HuH-7.5 (cell line): Measurements from ENCODE around the gene TAS2R41.
"Not testable (repeated sequence)": the region's sequence is repeated elsewhere in the genome, so short reads cannot be mapped to it uniquely, and the experiment has no call there.

Source experiments
- DNase-seq: peaks from one replicate; pipeline ENCODE4 v3.0.0; 2011; ENCODE audit warnings: low spot score

The TAS2R41 gene

GRCh38 chr7:143456992-143457793, 20.5 kb upstream of the TAS2R41 start:
- DNase-seq, result no peak

GRCh38 chr7:143458263-143458662, 19.4 kb upstream of the TAS2R41 start:
- no peak for DNase-seq

GRCh38 chr7:143458681-143459080, 19.0 kb upstream of the TAS2R41 start:
- DNase-seq, result no peak

GRCh38 chr7:143459359-143459758, 18.3 kb upstream of the TAS2R41 start:
- no peak for DNase-seq

- no peak for DNase-seq
Measured at GRCh38 chr7:143460271-143460979, 17.2 kb upstream of the TAS2R41 start.

- no peak for DNase-seq
Measured at GRCh38 chr7:143462045-143462444, 15.6 kb upstream of the TAS2R41 start.

- DNase-seq, result no peak
Measured at GRCh38 chr7:143463556-143463955, 14.1 kb upstream of the TAS2R41 start.

GRCh38 chr7:143463957-143464356, 13.7 kb upstream of the TAS2R41 start:
- DNase-seq, result no peak

- DNase-seq, result no peak
Measured at GRCh38 chr7:143467724-143468123, 9.9 kb upstream of the TAS2R41 start.

GRCh38 chr7:143472071-143472689, 5.5 kb upstream of the TAS2R41 start:
- DNase-seq, result not testable (repeated sequence)

- DNase-seq, result no peak
Measured at GRCh38 chr7:143479055-143479766, 1.5 kb downstream of the TAS2R41 start.

- no peak for DNase-seq
Measured at GRCh38 chr7:143480501-143480900, 2.8 kb downstream of the TAS2R41 start.

- no peak for DNase-seq
Measured at GRCh38 chr7:143484119-143484518, 6.4 kb downstream of the TAS2R41 start.

- no peak for DNase-seq
Measured at GRCh38 chr7:143485094-143485493, 7.4 kb downstream of the TAS2R41 start.

GRCh38 chr7:143485500-143485899, 7.8 kb downstream of the TAS2R41 start:
- no peak for DNase-seq

GRCh38 chr7:143486266-143486665, 8.6 kb downstream of the TAS2R41 start:
- not testable (repeated sequence) for DNase-seq

GRCh38 chr7:143487061-143487460, 9.4 kb downstream of the TAS2R41 start:
- no peak for DNase-seq

GRCh38 chr7:143487566-143487965, 9.9 kb downstream of the TAS2R41 start:
- no peak for DNase-seq

- no peak for DNase-seq
Measured at GRCh38 chr7:143490717-143491306, 13.1 kb downstream of the TAS2R41 start.

GRCh38 chr7:143492043-143492471, 14.4 kb downstream of the TAS2R41 start:
- DNase-seq, result no peak

GRCh38 chr7:143492799-143493739, 15.4 kb downstream of the TAS2R41 start:
- no peak for DNase-seq
